ENCODE results near the gene MFNG.
"Not testable (repeated sequence)": the region's sequence is repeated elsewhere in the genome, so short reads cannot be mapped to it uniquely, and the experiment has no call there.

The MFNG gene, protein sequence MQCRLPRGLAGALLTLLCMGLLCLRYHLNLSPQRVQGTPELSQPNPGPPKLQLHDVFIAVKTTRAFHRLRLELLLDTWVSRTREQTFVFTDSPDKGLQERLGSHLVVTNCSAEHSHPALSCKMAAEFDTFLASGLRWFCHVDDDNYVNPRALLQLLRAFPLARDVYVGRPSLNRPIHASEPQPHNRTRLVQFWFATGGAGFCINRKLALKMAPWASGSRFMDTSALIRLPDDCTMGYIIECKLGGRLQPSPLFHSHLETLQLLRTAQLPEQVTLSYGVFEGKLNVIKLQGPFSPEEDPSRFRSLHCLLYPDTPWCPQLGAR

DNA sequence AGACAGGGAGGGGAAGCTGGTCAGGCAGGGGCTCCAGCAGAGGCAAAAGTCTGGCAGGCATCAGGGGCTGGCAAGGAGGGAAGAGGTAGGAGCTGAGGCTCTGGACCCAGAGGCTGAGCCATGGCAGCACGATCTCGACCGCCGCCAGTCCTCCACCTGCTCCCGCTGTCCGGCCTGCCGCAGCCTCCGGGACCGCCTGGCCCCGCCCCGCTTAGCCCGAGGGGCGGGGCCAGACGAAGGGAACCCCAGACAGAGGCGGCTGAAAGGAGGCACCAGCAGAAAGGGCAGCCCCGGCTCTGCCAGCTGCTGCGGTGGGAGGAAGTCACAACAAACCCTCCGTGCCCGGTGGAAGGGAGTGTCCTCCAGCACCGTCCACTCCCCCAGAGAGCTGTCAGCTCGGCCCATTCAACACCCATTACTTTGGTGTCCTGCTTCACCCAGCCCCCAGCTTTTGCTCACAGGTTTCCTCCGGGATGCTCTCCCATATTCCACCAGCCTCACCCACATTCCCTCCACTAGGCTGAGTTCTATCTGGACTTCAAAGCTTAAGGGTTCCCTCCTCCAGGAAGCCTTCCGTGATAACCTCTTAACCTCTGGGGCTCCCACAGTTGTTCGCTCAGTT lies at the start of gene MFNG:
MFNG (minus strand) TSS at position 161 of the 622 bp plus-strand sequence. CDS start 207 bp downstream, outside the sequence.
- DNase-seq = peak; percentile 83

DNA sequence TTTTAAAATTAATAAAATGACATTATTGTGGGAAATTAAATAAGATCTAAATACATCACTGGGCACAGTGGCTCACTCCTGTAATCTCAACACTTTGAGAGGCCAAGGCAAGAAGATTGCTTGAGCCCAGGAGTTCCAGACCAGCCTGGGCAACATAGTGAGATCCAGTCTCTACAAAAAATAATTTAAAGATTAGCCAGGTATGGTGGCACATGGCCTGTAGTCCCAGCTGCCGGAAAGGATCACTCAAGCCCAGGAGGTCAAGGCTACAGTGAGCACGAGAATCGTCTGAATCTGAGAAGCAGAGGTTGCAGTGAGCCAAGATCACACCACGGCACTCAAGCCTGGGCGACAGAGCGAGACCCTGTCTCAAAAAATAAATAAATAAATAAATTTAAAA lies 49.0 kb upstream of the MFNG start:
- DNase-seq = no peak

DNA sequence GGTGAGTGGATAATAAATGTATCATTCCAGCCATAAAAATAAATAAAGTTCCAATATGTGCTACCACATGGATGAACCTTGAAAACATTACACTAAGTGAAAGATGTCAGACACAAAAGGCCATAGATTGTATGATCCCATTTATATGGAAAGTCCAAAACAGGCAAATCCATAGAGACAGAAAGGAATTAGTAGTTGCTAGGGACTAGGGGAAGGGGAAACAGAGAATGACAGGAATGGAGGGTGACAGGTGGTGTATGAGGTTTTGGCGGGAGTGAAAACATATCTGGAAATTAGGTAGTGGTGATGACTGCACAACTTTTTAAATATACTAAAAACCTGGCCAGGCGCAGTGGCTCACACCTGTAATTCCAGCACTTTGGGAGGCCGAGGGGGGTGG lies 48.3 kb upstream of the MFNG start:
- no peak for DNase-seq

DNA sequence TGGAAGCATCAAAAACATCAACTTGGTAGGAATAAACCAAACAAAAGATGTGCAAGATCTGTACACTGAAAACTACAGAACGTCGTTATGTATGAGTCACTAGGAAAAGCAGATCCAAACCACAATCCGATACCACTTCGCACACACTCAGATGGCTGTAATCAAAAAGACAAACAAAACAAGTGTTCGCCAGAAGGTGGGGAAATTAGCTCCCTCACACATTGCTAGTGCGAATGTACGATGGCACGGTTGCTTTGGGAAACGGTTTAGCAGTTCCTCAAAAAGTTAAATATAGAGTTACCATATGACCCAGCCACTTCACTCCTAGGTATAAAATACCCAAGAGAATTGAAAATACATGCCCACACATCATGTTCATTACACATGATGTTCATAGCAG lies 47.8 kb upstream of the MFNG start:
- DNase-seq = peak; percentile 20

DNA sequence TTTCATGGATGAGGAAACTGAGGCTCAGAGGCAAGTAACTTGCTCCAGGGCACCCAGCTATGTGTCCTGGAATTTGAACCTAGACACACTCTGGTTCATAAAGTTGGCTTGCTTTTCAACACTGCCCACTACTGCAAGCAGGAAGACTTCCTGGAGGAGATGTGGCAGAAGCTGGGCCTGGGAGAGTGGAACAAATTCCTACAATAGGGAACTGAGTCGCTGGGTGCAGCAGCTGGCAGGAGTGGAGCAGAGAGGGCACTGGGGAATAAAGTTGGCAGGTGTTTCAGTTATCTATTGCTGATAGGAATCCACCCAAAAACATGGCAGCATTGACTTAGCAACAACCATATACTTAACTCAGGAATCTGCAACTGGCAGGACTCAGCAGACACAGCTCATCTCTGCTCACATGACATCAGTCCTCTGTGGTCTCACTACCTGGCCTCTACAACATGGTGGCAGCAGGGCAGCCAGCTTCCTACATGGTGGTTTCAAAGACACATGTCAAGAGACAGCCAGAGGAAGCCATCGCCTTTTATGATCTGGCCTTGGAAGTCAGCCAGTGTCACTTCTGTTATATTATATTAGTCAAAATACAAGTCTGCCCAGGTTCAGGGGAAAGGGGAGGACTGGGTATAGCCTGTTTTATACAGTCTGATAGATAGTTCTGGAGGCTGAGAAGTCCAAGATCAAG lies 43.6 kb upstream of the MFNG start:
- DNase-seq = no peak

DNA sequence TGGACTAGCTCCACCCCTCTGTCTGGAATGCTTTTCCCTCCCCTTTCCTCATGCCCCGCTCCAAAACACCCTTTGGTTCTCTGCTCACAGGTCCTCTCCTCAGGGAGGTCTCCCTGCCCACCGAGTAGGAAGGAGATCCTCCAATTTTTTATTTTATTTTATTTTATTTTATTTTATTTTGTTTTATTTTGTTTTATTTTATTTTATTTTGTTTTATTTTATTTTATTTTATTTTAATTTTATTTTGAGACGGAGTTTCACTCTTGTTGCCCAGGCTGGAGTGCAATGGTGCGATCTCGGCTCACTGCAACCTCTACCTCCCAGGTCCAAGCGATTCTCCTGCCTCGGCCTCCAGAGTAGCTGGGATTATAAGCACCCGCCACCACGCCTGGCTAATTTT lies 41.8 kb upstream of the MFNG start:
- not testable (repeated sequence) for DNase-seq

DNA sequence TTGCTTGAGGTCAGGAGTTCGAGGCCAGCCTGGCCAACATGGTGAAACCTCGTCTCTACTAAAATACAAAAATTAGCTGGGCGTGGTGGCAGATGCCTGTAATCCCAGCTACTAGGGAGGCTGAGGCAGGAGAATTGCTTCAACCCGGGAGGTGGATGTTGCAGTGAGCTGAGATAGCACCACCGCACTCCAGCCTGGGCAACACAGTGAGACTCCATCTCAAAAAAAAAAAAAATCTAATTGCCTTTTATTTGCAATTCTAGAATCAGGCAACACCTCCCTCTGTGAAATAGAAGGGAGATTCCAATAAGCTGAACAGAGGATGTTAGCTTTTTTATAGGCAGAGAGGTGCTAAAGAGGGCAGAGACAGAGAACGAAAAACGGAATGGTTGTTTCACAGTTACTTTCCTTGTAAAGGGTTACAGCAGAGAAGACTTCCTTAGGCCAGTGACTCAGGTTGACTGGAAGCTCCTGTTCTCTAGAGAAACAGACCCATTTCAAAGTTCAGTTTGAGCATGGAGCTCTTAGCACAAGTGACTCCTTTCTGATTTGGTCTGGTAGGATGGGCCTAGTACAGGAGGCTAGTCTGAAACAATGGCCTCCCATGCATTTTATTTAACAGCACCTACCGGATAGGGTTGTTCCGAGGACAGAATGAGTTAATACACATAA lies 41.0 kb upstream of the MFNG start:
- not testable (repeated sequence) for DNase-seq

DNA sequence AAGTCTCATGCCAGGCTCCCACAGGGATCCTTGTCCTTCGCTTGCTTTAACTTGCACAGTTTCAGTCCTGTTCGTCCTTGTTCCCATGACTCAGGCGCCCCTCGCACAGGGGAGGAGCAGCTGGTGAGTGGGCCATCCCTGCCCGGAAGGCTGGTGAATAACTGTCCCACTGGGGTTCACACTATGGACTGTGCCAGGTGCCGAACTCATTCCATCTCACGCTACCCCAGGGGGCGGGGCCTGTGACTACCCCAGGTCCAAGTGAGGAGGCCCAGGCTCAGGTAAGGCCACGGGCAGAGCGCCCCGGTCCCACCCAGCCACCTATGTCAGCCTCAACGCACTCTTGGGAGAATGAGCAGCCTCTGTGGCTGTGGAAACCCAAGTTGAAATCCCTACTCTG lies 40.2 kb upstream of the MFNG start:
- DNase-seq = no peak

DNA sequence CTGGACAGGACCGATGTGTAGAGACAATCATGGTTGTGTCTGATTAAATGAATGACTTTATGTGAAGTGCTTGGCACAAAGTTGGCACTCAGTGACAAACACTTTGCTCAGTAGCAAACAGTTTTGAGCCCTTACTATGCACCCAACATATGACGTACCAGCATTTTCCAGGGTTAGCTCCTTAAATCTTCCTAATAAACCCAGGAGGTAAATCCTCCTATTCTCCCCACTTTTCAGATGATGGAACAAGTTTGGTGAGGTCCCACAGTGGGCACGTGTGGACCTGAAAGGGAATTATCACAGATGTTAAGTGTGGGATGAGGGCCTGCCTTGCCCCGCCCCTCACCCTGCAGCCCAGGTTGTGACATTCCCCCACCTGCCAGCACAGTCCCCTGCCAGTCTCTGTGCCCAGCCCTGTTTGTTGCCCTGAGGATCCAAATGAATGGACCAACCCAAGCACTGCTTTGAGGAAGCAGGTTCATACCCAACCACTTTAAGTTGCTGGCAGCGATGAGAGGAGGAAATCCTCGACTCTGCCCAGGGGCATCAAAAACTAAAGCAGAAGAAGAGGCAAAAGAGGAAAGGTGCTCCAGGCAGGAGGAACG lies 39.7 kb upstream of the MFNG start:
- DNase-seq = no peak

DNA sequence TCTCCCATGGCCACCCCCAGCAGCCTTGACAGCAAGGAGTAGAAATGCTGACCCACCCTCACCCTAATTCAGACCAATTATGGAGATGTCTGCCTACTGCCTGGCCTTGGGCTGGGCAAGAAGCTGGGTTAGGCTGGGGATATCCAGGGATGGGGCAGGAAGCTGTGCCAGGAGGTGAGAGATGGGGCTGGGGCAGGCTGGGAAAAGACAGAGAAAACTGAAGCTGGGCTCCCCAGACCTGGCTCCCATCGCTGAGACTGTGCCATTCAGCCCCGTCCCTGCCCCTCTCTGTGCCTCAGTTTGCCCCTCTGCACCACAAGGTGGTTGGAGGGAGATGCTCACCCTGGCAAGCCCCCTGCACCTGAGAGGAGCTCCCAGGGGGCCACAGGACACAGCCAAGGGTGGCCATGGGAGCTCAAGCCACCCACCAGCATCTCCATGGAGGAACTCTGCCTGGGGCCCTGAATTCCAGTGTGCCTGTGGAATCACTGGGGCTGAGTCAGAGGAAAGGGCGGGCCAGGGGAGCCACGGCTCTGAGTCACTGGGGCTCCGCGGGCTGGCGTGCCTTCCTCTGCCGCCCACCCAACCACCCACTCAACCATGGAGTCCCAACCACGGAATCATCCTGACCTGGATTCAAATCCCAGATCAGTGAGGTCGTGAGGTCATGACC lies 39.0 kb upstream of the MFNG start:
- no peak for DNase-seq

DNA sequence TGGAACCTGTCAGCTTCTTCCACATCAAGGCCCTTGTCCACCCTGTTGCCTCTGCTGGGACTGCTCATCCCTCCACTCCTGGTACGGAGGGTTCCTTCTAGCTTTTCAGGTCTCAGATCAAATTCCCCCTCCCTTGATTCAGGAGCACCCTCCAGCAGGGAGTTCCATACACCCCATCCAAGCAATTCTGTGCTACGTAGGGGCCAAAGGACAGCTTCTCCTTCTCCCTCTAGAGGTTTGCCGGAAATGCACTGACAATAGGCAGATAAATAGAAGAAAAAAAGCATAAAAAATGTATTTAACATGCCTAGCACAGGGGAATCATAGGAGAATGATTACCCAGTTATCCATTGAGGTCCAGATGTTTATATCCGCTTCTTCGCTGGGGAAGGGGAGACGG lies 36.3 kb upstream of the MFNG start:
- no peak for DNase-seq

DNA sequence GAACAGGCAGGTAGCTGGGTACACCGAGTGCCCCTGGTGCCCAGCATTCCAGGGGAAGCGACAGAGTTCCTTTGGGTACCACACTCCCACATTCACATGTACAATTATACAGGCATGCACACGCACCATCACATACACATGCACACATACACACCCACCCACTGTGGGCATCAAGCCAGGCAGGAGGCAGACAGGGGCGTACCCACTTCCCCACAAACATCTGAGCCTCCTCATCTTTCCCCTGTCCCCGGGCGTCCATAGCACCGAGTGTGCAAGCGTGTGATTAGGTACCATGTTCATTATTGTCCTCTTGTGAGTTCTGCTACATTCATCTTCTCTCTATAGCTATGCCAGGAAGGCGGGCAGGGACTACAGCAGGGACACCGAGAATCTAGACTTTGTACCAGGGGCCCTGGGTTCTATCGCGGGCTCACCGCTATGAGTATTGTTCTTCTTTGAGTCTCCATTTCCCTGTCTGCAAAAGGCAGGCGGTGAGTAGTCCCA lies 35.1 kb upstream of the MFNG start:
- DNase-seq = no peak

DNA sequence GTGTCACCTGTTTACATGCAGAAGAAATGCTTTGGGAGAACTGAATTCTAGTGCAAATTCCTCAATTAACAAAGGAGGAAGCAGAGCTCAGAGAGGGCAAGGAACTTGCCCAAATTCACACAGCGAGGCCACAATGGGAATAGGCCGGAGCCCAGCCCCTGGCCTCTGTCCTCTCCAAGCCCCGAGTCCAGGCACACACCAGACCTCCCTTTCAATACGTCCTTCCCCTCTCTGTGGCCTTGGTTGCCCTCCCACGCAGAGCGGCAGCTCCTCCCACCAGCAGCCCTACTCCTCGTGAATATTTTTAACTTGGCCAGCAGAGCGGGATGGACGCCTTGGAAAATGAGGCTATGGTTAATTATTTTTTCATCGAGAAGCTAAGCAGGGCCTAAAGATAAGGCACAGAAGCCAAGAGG lies 34.6 kb upstream of the MFNG start:
- no peak for DNase-seq

DNA sequence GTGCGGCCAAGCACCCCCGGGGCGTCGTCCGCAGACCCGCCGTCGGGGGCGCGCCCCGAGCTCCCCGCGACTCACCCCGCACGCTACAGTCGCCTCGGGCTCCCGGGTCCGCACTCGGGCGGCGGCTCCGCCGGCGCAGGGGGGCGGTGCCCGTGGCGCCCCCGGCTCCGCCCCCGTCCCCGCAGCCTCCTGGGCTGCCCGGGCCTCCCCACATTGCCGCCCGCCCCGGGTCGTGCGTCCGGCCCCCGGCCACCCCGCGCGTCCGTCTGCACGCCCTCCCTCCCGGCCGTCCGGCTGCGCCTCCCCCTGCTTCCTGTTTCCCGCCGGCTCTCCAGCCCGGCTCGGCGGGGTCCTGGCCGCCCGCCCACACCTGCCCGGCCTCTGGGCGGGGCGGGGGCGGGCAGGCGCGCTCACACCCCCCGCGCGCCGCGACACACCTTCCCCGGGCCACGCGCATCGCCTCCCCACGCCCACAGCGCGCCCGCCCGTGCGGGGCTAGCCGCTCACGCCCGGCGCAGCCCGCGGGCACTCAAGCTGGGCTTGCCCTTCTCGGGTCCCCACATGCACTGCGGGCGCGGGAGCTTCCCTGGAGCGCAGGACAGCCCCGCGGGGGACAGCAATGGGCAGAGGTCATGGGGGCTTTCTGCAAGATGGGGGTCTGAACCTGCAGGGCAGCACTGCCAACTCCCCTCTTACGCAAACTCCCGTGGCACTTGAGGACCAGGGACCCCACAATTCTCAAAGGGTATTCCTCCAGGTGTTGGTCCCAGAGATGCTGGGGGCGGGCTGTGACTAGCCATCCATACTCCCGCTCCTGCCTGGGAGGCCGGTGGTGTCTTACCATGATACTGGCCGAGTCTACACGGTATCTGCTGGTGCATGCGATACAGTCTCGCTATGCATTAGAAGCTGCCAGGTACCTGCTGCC lies 33.3 kb upstream of the MFNG start, which contains the start of gene CARD10:
CARD10 (minus strand) TSS at position 148 of the 928 bp plus-strand sequence. CDS start 215 bp downstream, outside the sequence.
- no peak for DNase-seq

DNA sequence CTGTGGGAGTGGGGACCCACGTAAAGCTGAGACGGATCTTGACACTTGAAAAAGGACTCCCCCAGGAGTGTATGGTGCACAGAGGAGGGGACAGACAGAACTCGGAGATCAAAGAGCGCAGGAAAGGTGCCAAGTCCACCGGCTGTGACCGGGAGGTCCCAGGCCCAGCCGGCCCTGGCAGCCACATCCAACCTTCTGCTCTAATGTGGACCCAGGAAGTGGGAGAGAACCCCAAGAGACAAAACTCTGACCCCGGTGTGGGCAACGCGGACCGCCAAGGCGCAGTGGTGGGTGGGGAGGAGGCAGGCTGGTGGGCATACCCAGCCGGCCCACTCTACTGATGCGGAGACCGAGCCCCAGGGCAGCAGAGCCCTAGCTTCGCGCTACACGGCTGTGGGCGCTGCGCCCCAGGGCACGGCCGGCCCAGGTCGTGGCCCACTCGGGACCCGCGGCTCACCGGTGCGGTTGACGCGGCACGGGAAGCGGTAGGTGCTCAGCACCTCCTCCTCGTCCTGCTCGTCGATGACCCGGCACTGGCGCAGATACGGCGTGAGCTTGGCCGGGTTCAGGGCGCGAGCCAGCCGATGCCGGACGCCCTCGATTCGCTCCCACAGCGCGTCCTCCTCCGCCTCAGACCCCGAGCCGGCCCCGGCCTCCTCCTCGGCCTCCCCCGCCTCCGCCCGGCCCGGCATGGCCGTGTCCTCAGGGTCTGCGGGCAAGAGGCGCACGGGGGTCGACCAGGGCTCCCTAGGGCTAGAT lies 32.5 kb upstream of the MFNG start:
- no peak for DNase-seq

DNA sequence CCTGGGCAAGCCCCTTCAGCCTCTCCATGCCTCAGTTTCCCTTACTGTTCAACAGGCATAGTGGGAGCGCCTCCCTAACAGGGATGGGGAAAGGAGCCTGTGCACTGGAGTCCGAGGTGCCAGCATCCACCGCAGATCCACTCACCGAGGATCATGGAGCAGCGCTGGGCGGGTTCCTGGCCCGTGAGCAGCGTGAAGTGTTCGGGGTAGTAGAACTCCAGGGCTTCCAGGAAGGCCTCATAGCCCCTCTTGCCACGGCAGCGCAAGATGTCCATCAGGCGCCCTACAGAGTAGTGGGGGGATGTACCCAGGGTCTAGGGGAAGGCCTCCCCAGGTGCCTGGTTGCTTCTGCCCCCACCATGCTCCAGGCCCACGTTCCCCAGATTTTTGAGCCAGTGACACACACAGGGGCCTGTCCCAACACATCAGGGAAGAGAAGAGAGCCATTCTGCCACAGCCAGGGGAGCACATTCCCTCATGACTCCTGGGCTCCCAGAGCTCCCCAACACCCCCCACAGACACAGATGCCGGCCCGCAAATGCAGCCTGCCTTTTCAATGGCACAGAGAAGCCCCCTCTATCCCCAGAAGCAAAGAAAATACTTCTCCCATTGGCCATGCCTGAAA lies 31.8 kb upstream of the MFNG start:
- DNase-seq = no peak

DNA sequence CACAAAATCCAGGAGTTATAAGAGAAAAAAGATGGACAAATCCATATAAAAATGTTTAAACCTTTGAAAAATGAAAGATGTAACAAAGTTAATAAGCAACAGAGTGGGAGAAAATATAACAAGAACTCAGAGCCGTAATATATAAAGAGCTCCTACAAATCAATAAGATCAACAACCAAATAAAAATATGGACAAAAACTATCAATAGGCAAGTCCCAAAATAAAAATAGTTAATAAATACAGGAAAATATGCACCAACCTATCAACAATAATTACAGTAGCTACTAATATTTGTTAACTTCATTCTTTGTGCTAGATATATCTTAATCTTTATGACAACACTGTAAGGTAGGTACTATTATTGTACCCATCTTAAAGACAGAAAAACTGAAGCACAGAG lies 30.3 kb upstream of the MFNG start:
- no peak for DNase-seq

DNA sequence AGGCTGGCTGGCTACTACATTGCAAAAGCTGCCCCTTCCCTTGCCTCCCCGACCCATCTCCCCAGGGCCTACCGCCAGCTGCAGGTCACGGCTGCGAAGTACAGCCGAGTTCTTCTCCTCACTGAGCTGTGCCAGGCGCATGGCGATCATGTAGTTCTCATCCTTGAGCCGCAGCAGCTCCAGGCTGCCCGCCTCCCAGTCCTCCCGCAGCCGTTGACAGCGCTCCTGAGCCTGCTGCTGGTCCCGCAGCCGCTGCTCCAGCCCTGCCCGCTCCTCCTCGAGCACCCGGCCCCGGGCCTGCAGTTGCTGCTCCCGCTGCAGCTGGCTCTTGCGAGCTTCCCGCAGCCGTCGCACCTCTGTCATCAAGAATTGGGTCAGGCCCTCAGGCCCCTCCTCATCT lies 29.7 kb upstream of the MFNG start:
- no peak for DNase-seq

DNA sequence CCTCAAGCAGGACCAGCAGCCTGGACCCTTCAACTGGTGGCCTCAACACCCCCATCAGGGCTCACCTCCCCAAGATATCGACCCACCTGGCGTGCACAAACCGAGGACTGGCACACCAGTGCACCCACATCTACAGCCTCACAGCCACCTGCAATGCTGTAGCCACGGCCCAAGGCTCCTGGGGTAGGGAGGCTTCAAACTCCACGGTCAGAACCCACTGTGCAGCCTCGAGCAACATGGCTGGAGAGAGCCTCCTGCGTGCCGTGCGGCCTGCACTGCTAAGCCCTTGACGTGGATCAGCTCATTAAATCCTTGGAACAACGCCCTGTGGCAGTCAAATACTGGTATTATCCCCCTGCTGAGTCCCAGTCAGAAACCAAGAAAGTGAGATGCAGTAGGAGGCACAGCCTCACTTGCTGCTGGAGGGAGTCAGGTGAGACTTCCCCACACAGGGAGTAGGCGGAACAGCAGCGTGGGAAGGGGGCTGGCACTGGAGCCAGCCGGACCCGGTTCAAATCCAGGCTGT lies 28.4 kb upstream of the MFNG start:
- no peak for DNase-seq
